GM10266 (cell line): ENCODE measurements around the gene RHO.

Source experiments
- DNase-seq: peaks from one replicate; pipeline ENCODE4 v3.0.0; 2012; ENCODE audit errors: extremely low spot score
- TF ChIP-seq, protein P1 (sequence below): IDR thresholded peaks from 2 replicates; pipeline ENCODE4 v1.5.1; 2012; ENCODE audit warnings: mild to moderate bottlenecking, low read depth; ENCODE audit not compliant: control insufficient read depth, insufficient read depth; ENCODE audit errors: missing control alignments

RHO gene

DNA sequence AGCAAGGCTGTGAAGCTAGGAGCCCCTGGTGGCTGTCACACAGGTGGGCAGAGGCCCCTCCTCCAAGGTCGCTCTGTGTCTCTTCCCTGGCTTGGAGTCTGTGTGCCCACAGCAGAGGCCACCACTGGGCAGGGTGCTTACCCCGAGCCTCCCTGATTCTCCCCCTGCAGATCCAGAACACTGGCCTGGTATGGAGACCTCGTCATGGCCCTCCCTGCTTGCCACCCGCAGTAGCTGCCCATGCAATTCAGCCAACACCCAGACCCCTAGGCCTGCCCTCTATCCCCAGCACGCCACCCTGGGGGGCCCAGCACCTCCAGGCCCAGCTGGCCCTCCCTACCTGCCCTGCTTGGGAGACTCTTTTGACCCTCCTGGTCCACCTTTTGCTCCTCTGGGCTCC lies 5.5 kb upstream of the RHO start:
- no peak for DNase-seq
- TF ChIP-seq, protein P1, sequence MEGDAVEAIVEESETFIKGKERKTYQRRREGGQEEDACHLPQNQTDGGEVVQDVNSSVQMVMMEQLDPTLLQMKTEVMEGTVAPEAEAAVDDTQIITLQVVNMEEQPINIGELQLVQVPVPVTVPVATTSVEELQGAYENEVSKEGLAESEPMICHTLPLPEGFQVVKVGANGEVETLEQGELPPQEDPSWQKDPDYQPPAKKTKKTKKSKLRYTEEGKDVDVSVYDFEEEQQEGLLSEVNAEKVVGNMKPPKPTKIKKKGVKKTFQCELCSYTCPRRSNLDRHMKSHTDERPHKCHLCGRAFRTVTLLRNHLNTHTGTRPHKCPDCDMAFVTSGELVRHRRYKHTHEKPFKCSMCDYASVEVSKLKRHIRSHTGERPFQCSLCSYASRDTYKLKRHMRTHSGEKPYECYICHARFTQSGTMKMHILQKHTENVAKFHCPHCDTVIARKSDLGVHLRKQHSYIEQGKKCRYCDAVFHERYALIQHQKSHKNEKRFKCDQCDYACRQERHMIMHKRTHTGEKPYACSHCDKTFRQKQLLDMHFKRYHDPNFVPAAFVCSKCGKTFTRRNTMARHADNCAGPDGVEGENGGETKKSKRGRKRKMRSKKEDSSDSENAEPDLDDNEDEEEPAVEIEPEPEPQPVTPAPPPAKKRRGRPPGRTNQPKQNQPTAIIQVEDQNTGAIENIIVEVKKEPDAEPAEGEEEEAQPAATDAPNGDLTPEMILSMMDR = no peak

DNA sequence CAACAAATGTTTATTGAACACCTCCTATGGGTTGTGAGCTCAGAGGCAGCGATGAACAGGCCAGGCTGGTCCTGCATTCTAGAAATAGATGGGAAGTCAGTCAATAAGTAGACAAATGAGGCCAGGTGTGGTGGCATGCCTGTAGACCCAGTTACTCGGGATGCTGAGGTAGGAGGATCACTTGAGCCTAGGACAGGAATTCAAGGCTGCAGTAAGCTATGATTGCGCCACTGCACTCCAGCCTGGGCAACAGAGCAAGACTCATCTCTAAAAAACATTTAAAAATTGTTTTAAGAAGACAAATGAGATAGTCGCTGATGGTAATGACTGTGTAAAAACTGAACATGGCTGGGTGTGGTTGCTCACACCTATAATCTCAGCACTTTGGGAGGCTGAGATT lies 4.4 kb upstream of the RHO start:
- TF ChIP-seq, protein P1 = no peak

DNA sequence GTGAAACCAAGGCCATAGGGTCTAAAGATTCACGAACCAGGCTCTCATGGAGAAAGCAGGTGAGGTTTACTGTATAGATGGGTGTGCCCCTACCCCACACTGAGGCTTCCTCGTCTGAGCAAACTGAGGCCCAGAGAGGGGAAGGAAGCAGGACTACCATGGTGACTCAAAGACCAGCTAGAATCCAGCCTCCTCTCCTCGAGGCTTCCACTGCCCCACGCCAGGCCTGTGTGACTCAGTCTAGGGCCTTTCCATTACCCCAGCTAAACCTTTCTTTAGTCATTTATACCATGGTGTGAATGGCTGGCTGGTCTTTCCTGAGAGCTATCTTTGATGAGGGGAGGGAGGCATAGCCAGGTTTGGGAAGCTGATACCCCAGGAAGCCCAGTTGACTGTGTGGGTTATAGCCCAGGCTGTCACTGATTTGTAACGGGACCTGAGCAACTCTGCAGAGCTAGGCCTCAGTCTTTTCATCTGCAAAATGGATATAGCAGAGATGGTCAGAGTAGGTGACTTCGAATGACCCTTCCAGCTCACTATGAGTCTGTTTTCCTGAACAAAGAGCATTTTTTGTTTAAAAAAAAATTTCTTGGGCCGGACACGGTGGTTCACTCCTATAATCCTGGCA lies 3.0 kb upstream of the RHO start:
- TF ChIP-seq, protein P1 = no peak
- no peak for DNase-seq

More for the DNA sequence above, 4.4 kb upstream of the RHO start:
- no peak for DNase-seq

DNA sequence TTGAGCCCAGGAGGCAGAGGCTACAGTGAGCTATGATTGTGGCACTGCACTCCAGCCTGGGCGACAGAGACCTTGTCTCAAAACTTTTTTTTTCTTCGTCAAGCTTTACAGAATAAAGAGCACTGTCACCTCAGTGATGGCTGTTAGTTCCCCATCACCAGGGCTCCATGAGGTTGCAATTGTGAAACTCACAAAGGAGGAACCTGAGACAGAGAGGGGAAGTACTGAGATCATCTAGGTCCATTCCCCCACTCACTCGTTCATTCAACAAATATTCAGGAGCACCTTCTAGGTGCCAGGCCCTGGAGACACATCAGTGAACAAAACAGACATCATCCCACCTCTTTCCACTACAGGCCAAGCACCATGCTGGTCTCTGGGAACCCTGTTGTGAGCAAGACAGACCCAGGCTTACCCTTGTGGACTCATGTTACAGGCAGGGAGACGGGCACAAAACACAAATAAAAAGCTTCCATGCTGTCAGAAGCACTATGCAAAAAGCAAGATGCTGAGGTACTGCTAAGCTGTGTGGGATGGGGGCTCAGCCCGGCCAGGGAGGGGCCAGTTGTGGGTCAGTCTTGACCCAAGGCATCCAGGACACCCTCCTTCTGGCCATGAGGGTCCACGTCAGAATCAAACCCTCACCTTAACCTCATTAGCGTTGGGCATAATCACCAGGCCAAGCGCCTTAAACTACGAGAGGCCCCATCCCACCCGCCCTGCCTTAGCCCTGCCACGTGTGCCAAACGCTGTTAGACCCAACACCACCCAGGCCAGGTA lies 2.1 kb upstream of the RHO start:
- TF ChIP-seq, protein P1 = no peak
- DNase-seq = peak; percentile 81

DNA sequence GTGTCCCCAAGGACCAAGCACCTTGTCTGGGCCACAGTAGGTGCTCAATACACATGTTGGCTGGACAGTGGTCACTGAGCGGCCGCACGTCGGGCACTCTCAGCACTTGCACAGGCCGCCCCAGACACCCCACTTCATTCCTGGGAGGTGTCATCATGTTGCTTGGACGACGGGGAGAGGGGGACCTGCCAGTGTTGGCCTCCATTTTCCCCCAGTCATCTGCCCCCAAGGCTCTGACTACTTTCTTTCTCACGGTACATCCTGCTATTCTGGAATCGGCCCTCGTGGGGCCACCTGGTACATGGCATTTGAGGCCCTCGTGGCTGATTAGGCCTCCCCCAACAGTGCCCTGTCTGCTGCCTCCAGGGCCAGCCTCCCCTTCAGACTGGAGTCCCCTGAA lies 1.2 kb upstream of the RHO start:
- TF ChIP-seq, protein P1 = no peak
- DNase-seq = no peak

DNA sequence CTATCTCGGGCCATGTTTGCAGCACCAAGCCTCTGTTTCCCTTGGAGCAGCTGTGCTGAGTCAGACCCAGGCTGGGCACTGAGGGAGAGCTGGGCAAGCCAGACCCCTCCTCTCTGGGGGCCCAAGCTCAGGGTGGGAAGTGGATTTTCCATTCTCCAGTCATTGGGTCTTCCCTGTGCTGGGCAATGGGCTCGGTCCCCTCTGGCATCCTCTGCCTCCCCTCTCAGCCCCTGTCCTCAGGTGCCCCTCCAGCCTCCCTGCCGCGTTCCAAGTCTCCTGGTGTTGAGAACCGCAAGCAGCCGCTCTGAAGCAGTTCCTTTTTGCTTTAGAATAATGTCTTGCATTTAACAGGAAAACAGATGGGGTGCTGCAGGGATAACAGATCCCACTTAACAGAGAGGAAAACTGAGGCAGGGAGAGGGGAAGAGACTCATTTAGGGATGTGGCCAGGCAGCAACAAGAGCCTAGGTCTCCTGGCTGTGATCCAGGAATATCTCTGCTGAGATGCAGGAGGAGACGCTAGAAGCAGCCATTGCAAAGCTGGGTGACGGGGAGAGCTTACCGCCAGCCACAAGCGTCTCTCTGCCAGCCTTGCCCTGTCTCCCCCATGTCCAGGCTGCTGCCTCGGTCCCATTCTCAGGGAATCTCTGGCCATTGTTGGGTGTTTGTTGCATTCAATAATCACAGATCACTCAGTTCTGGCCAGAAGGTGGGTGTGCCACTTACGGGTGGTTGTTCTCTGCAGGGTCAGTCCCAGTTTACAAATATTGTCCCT lies 1.2 kb downstream of the RHO start:
- TF ChIP-seq, protein P1 = no peak
- DNase-seq = no peak
